PC-9 (cell line): ENCODE data around the gene GDPD5. TPM values are rescaled to one million over a fixed set of nuclear protein-coding genes. Genes with fewer than 3 reads are reported as not detected.

Experiments used
- BruUV-seq: library from RNA; stranded (reverse); fragments of 400-500 nt; replicated peaks from 2 replicates; lab custom pipeline; 2021; lab: Mats Ljungman, UMichigan
- CTCF ChIA-PET: fragments of 300-600 bp; sonication (Branson Sonifier 250); formaldehyde crosslinking; loops from one replicate; lab custom pipeline; 2022; ENCODE audit warnings: antibody characterized with exemption; lab: Charles Lee
- POLR2A ChIA-PET: fragments of 300-600 bp; sonication (Branson Sonifier 250); formaldehyde crosslinking; loops from one replicate; lab custom pipeline; 2022; ENCODE audit warnings: antibody characterized with exemption; ENCODE audit not compliant: unreplicated experiment; lab: Charles Lee
- DNase-seq, 2 experiments: peaks; one replicate each; pipeline versions ENCODE4 v3.0.0 to v3.0.0-alpha.2; 2015 to 2022; ENCODE audit warnings: mixed read lengths in 1 of 2
- H2AFZ ChIP-seq: fragments of 200-600 bp; sonication (generic); 2 replicates; pipeline ENCODE4 v1.8.1; 2017; ENCODE audit warnings: antibody characterized with exemption
- H3F3A ChIP-seq: fragments of 200-600 bp; sonication (generic); 2 replicates; pipeline ENCODE4 v1.8.1; 2017; ENCODE audit warnings: antibody characterized with exemption, mild to moderate bottlenecking, low read depth; ENCODE audit not compliant: insufficient read depth
- H3K27ac ChIP-seq: fragments of 200-600 bp; sonication (generic); 2 replicates; pipeline ENCODE4 v1.6.1; 2016; ENCODE audit warnings: mixed run types
- H3K27me3 ChIP-seq: fragments of 200-600 bp; sonication (generic); 2 replicates; pipeline ENCODE4 v1.6.1; 2016; ENCODE audit warnings: low read depth, mixed run types; ENCODE audit not compliant: insufficient read depth
- H3K36me3 ChIP-seq: fragments of 200-600 bp; sonication (generic); 2 replicates; pipeline ENCODE4 v1.6.1; 2016; ENCODE audit warnings: low read depth, mixed run types
- H3K4me1 ChIP-seq: fragments of 200-600 bp; sonication (generic); replicated peaks from 2 replicates; pipeline ENCODE4 v1.6.1; 2016; ENCODE audit warnings: mixed run types; ENCODE audit not compliant: insufficient read depth
- H3K4me2 ChIP-seq: fragments of 200-600 bp; sonication (generic); 2 replicates; pipeline ENCODE4 v1.6.1; 2017; ENCODE audit warnings: mixed run types
- H3K4me3 ChIP-seq: fragments of 200-600 bp; sonication (generic); 2 replicates; pipeline ENCODE4 v1.6.1; 2016; ENCODE audit warnings: mixed run types
- H3K79me2 ChIP-seq: fragments of 200-600 bp; sonication (generic); 2 replicates; pipeline ENCODE4 v1.6.1; 2017; ENCODE audit warnings: low read depth, mixed run types
- H3K9me2 ChIP-seq: fragments of 200-600 bp; sonication (generic); 2 replicates; pipeline ENCODE4 v1.8.1; 2017; ENCODE audit warnings: mild to moderate bottlenecking; ENCODE audit not compliant: insufficient read depth
- H3K9me3 ChIP-seq: fragments of 200-600 bp; sonication (generic); 2 replicates; pipeline ENCODE4 v1.8.1; 2016; ENCODE audit warnings: low read depth; ENCODE audit not compliant: insufficient read depth
- H4K20me1 ChIP-seq: fragments of 200-600 bp; sonication (generic); 2 replicates; pipeline ENCODE4 v1.8.1; 2017; ENCODE audit not compliant: insufficient read depth
- CTCF ChIP-seq: fragments of 200-600 bp; sonication (generic); conservative IDR thresholded peaks from 2 replicates; pipeline ENCODE4 v1.6.1; 2017; ENCODE audit warnings: mixed run types, antibody characterized with exemption, mild to moderate bottlenecking, moderate library complexity
- EZH2 ChIP-seq: fragments of 200-600 bp; sonication (generic); IDR thresholded peaks from 2 replicates; pipeline ENCODE4 v1.8.0; 2017; ENCODE audit warnings: antibody characterized with exemption, low read depth
- intact Hi-C: fragments of 100-400 bp; cut with micrococcal nuclease; formaldehyde crosslinking; loops from one replicate; pipeline ENCODE4 v1.10.0; 2022; ENCODE audit not compliant: unreplicated experiment
- total RNA-seq: library from RNA; stranded (reverse); gene quantifications from 2 replicates; pipeline ENCODE4 v1.2.3, GENCODE V29; 2021

The GDPD5 gene
- total RNA-seq, 1 experiment from 2014 or later = 7.9 TPM

- POLR2A ChIA-PET = no interaction called here
- Histone ChIP-seq H3K4me1 (peaks cover 28% of the 10 kb centered on the region), H3K27me3 (no peaks in the 10 kb centered on the region), H3K27ac (no peak overlapping the region), H3K4me2 (no peak overlapping the region), H3K36me3 (no peaks in the 10 kb centered on the region), H3K9me2 (no peaks in the 10 kb centered on the region), H3K9me3 (no peaks in the 10 kb centered on the region), H3K4me3 (no peak overlapping the region), H3K79me2 (no peaks in the 10 kb centered on the region), H2AFZ (no peak overlapping the region), H3F3A (peaks cover 22% of the 10 kb centered on the region), H4K20me1 (no peaks in the 10 kb centered on the region)
- DNase-seq = no peak
- TF ChIP-seq EZH2 (no peak), CTCF (no peak)
- CTCF ChIA-PET = interaction anchor here (0.6 kb wide), 1 partner anchor 852 kb away, joined by 4 read pairs; no protein-coding TSS in a partner anchor
- BruUV-seq = no TSS peak
- intact Hi-C loops = no loop called here
Observed at GRCh38 chr11:75504501-75504900, 21.2 kb downstream of the GDPD5 start.

DNA sequence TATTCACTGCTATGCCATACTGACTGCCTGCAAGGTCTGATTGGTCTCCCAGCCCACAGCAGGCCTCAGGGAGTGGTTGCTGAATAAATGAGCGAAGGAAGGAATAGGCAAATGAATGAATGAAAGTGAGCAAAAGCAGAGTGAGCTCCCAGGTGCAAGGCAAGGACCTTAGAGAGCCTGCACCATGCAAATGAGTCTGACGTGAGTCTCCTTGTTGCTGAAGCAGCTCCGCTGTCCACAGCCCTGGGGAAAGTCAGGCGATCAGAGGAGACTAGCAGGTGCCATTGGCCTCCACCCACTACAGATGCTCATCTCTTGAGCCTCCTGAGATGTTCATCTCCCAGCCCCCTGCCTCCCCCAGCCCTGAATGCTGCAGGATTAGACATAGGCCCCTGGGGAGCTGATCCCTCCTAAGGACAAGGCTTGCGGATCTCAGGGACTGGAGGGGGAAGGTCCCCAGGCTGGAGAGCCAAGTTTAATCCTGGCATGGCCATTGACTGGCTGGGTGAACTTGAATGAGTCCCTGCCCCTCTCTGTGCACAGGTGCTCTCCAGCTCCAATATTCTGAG lies 22.1 kb downstream of the GDPD5 start:
- ChIA-PET POLR2A (no interaction called here), CTCF (no interaction called here)
- DNase-seq = no peak
- H3F3A ChIP-seq = peaks cover 31% of the 10 kb centered on the region
- no peaks in the 10 kb centered on the region for H3K9me2 ChIP-seq
- BruUV-seq = no TSS peak
- H3K9me3 ChIP-seq = no peaks in the 10 kb centered on the region
- H3K27me3 ChIP-seq = no peaks in the 10 kb centered on the region
- no peaks in the 10 kb centered on the region for H3K36me3 ChIP-seq
- H3K4me2 ChIP-seq = no peak overlapping the region
- peaks cover 34% of the 10 kb centered on the region for H3K4me1 ChIP-seq
- no peak overlapping the region for H2AFZ ChIP-seq
- no peak for TF ChIP-seq EZH2
- TF ChIP-seq CTCF = no peak
- no peak overlapping the region for H3K4me3 ChIP-seq
- H3K27ac ChIP-seq = no peak overlapping the region
- no peaks in the 10 kb centered on the region for H4K20me1 ChIP-seq
- H3K79me2 ChIP-seq = no peaks in the 10 kb centered on the region
- intact Hi-C loops = no loop called here

DNA sequence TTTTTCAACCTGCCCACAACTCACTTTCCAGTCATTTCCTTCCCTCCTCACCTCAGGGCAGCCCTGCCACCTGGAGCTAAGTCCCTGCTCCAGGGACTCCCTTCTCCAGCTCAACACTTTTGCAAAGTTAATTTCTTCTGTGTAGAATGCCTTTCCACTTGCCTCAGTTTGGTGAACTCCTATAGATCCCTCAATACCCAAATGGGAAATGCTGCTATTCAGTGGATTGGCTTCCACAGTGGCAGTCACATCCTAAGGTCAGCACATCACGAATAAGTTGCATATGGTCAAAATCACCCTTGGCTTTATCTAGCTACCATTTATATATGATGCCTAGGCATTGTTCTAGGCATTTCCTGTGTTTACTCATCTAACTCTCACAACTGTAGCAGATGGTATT lies 23.6 kb downstream of the GDPD5 start:
- Histone ChIP-seq H3K79me2 (no peaks in the 10 kb centered on the region), H4K20me1 (no peaks in the 10 kb centered on the region), H3K9me2 (no peaks in the 10 kb centered on the region), H3K4me1 (peaks cover 36% of the 10 kb centered on the region), H3F3A (peaks cover 36% of the 10 kb centered on the region), H3K9me3 (no peaks in the 10 kb centered on the region), H3K36me3 (no peaks in the 10 kb centered on the region), H3K27ac (no peak overlapping the region), H3K27me3 (no peaks in the 10 kb centered on the region), H3K4me2 (no peak overlapping the region), H3K4me3 (no peak overlapping the region), H2AFZ (no peak overlapping the region)
- ChIA-PET CTCF (interaction anchor here (0.7 kb wide), 1 partner anchor 26 kb away, joined by 4 read pairs; no protein-coding TSS in a partner anchor), POLR2A (no interaction called here)
- no peak for DNase-seq
- BruUV-seq = no TSS peak
- intact Hi-C loops = no loop called here
- TF ChIP-seq EZH2 (no peak), CTCF (no peak)
